Ishikawa (cell line): Measurements from ENCODE around the gene RMRP.

Source experiments
- CEBPB ChIP-seq: IDR thresholded peaks from 2 replicates; pipeline ENCODE4 v1.6.1; 2012
- CREB1 ChIP-seq: IDR thresholded peaks from 2 replicates; pipeline ENCODE4 v1.6.1; 2012; ENCODE audit warnings: low read depth
- EP300 ChIP-seq: IDR thresholded peaks from 2 replicates; pipeline ENCODE4 v1.6.1; 2012; ENCODE audit warnings: borderline replicate concordance
- FOXM1 ChIP-seq: IDR thresholded peaks from 2 replicates; pipeline ENCODE4 v1.6.1; 2012; ENCODE audit warnings: low read depth, borderline replicate concordance
- MAX ChIP-seq: IDR thresholded peaks from 2 replicates; pipeline ENCODE4 v1.6.1; 2012
- NFIC ChIP-seq: IDR thresholded peaks from 2 replicates; pipeline ENCODE4 v1.6.1; 2012
- RAD21 ChIP-seq: IDR thresholded peaks from 2 replicates; pipeline ENCODE4 v1.6.1; 2012; ENCODE audit warnings: low read depth
- REST ChIP-seq: IDR thresholded peaks from 2 replicates; pipeline ENCODE4 v1.6.1; 2012; ENCODE audit warnings: low read depth, mild to moderate bottlenecking
- TAF1 ChIP-seq: IDR thresholded peaks from 2 replicates; pipeline ENCODE4 v1.6.1; 2012; ENCODE audit warnings: low read depth, mild to moderate bottlenecking
- TCF12 ChIP-seq: IDR thresholded peaks from 2 replicates; pipeline ENCODE4 v1.6.1; 2012; ENCODE audit warnings: low read depth
- TEAD4 ChIP-seq: IDR thresholded peaks from 2 replicates; pipeline ENCODE4 v1.6.1; 2012
- USF1 ChIP-seq: IDR thresholded peaks from 2 replicates; pipeline ENCODE4 v1.6.1; 2012
- YY1 ChIP-seq: IDR thresholded peaks from 2 replicates; pipeline ENCODE4 v1.6.1; 2012; ENCODE audit warnings: low read depth

- no peak for TF ChIP-seq RAD21
- no peak for TF ChIP-seq TAF1
- TF ChIP-seq TEAD4: no peak
- no peak for TF ChIP-seq YY1
- no peak for TF ChIP-seq TCF12
- TF ChIP-seq EP300: no peak
- no peak for TF ChIP-seq CEBPB
- TF ChIP-seq MAX: no peak
- TF ChIP-seq USF1: no peak
- TF ChIP-seq FOXM1: no peak
- TF ChIP-seq REST: no peak
- no peak for TF ChIP-seq NFIC
- no peak for TF ChIP-seq CREB1
Measured at GRCh38 chr9:35619800-35620158, 38.0 kb downstream of the RMRP start.
